Heart left ventricle (tissue), 16 donors: ENCODE results near the gene PXYLP1. TPM values are rescaled to one million over a fixed set of nuclear protein-coding genes. Genes with fewer than 3 reads are reported as not detected.

Experiments used
- ATAC-seq, 4 donors: fragments of 200-7000 bp; cut with Tn5 transposase; one replicate each; pipeline ENCODE4 v1.9.1; 2020 to 2022; ENCODE audit warnings: moderate library complexity in 4 of 4, mild to moderate bottlenecking in 3 of 4, moderate number of reproducible peaks in 1 of 4
- DNase-seq, 5 donors: peaks; one replicate each; pipeline ENCODE4 v3.0.0-alpha.2; 2020
- H3K27ac ChIP-seq, 12 donors: fragments of 200-600 bp; sonication (generic) in 4 of 12; one replicate each; pipeline versions ENCODE4 v1.5.0 to v1.8.0; 2016 to 2022; ENCODE audit warnings: mild to moderate bottlenecking in 2 of 12
- H3K27me3 ChIP-seq, 9 donors: fragments of 200-600 bp; sonication (generic) in 2 of 9; one replicate each; pipeline versions ENCODE4 v1.5.1 to v1.8.0; 2016 to 2022; ENCODE audit warnings: mild to moderate bottlenecking in 3 of 9
- H3K36me3 ChIP-seq, 9 donors: fragments of 200-600 bp; sonication (generic) in 2 of 9; one replicate each; pipeline versions ENCODE4 v1.5.0 to v1.8.0; 2018 to 2022; ENCODE audit warnings: mild to moderate bottlenecking in 2 of 9
- H3K4me1 ChIP-seq, 12 donors: fragments of 200-600 bp; sonication (generic) in 4 of 12; one replicate each; pipeline versions ENCODE4 v1.5.0 to v1.8.0; 2016 to 2022; ENCODE audit warnings: mild to moderate bottlenecking in 3 of 12
- H3K4me3 ChIP-seq, 12 donors: fragments of 200-600 bp; sonication (generic) in 4 of 12; one replicate each; pipeline versions ENCODE4 v1.5.0 to v1.8.0; 2017 to 2022; ENCODE audit warnings: mild to moderate bottlenecking in 9 of 12, moderate library complexity in 4 of 12
- H3K9me3 ChIP-seq, 12 donors: fragments of 200-600 bp; sonication (generic) in 4 of 12; one replicate each; pipeline versions ENCODE4 v1.5.0 to v1.8.0; 2016 to 2022; ENCODE audit warnings: mild to moderate bottlenecking in 1 of 12
- POLR2A ChIP-seq, 2 donors: fragments of 450-650 bp; IDR thresholded peaks; one replicate each; pipeline ENCODE4 v1.6.1; 2017; ENCODE audit warnings: antibody characterized with exemption in 2 of 2, mild to moderate bottlenecking in 2 of 2, moderate library complexity in 2 of 2
- WGBS, 4 donors: extraction: QIAGEN DNeasy Blood & Tissue Kit in 2 of 4; methylation state at CpG; one replicate each; pipeline versions ENCODE4 v1.1.5 to v1.1.7; 2013 to 2018; 5-methylcytosine and 5-hydroxymethylcytosine counted together
- intact Hi-C, 10 donors: fragments of 100-400 bp; cut with DNase I; formaldehyde crosslinking; loops; one replicate each; pipeline versions ENCODE4 v1.11.1 to v1.14.2; 2022
- polyA plus RNA-seq, 2 donors: library from polyadenylated mRNA; stranded (reverse); fragments of 200-250 nt; gene quantifications; one replicate each; pipeline ENCODE4 v1.2.3, GENCODE V29; 2013
- total RNA-seq, 9 donors: library from RNA; depleted of rRNA in 2 of 9; stranded (reverse); fragments of >200 nt in 2 of 9; fragmentation: NEBNext Ultra II Directional in 3 of 9; extraction: Animal tissue kit (Norgen Biotek cat#: 25700) in 3 of 9; gene quantifications; one replicate each; pipeline versions ENCODE4 v1.1.0 to v1.2.4, GENCODE V29; 2016 to 2023
- TF ChIP-seq, protein P1 (sequence below), 12 donors: fragments of 200-600 bp; sonication (generic) in 4 of 12; IDR thresholded peaks; one replicate each; pipeline versions ENCODE4 v1.5.0 to v1.8.0; 2018 to 2022; ENCODE audit warnings: antibody characterized with exemption in 12 of 12, mild to moderate bottlenecking in 5 of 12
- donor health status: ischemic (EF 13 %, LVEDD 7.1; RV severe dilation, severe dysfunction).
- donor health status: healthy with polysubstance abuse.
- donor health status: DM: no; HTN: yes; CAD: no.
- donor health status: DM: no; HTN: no; CAD: no.
- donor health status: ischemic (EF 25% LVEDD 6.9; RV normal size, moderate dysfunction).
- donor health status: ischemic (EF 25% LVEDD 5.7; RV mildly dilated, moderate dysfunction).
- donor health status: healthy.
- donor health status: DM: yes; HTN: yes; CAD: no.
- donor health status: ischemic (EF 35%, LVEDD 5.7; RV mildly dilated, moderate dysfunction).
- donor health status: nonischemic (EF 11% LVEDD 7.7; RV severe dilation, severe dysfunction).
- donor health status: DM: yes; HTN: yes; CAD: no.
- donor health status: PGD.
- donor health status: ischemic (EF 29% LVEDD 5.4; RV normal size, mild dysfunction).
- donor health status: nonischemic (EF 23%, LVEDD 6.1; RV moderate dilation, normal function).

The PXYLP1 gene
- total and polyA plus RNA-seq, 11 donors: 7.3 to 30.6 (median 21.2) TPM

DNA sequence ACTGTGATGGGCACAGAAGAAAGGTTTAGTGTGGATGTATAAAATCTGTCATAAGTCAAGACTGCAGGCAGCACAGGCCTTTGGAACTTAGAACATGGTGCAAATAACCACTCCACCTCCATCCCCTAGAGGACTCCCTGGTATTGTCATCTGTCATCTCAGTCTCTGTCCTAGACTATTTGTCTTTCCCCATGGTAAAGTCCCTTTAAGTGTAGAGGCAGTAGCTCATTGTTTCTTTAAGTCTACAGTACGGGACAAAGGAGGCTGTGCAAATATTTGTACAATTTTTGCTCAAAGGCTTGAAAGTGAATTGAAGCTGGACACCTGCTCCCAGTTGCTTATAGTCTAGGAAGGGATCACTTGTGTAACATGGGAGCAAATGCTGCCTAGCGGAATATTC lies 3.2 kb upstream of the PXYLP1 start:
- Histone ChIP-seq H3K9me3 (peaks cover 0 to 14% (median 0%) of the 10 kb centered on the region in 12 donors), H3K27me3 (no peaks in the 10 kb centered on the region), H3K4me3 (no peak overlapping the region), H3K36me3 (no peaks in the 10 kb centered on the region), H3K27ac (no peak overlapping the region), H3K4me1 (peaks cover 0 to 20% (median 9%) of the 10 kb centered on the region in 12 donors)
- TF ChIP-seq POLR2A (IDR thresholded peaks at IDR 0.05): no peak
- TF ChIP-seq, protein P1, sequence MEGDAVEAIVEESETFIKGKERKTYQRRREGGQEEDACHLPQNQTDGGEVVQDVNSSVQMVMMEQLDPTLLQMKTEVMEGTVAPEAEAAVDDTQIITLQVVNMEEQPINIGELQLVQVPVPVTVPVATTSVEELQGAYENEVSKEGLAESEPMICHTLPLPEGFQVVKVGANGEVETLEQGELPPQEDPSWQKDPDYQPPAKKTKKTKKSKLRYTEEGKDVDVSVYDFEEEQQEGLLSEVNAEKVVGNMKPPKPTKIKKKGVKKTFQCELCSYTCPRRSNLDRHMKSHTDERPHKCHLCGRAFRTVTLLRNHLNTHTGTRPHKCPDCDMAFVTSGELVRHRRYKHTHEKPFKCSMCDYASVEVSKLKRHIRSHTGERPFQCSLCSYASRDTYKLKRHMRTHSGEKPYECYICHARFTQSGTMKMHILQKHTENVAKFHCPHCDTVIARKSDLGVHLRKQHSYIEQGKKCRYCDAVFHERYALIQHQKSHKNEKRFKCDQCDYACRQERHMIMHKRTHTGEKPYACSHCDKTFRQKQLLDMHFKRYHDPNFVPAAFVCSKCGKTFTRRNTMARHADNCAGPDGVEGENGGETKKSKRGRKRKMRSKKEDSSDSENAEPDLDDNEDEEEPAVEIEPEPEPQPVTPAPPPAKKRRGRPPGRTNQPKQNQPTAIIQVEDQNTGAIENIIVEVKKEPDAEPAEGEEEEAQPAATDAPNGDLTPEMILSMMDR (IDR thresholded peaks at IDR 0.05): no peak
- intact Hi-C loops: no loop called here
- 81 to 100% (median 94%) methylated on average over 2 of the region's 2 CpGs for WGBS, 4 donors
- no peak for DNase-seq
- ATAC-seq: no peak

- WGBS, 4 donors: 82 to 87% (median 85%) methylated on average over 3 of the region's 3 CpGs
- intact Hi-C loops: no loop called here
- Histone ChIP-seq H3K36me3 (no peaks in the 10 kb centered on the region), H3K4me1 (peaks cover 0 to 26% (median 12%) of the 10 kb centered on the region in 12 donors), H3K27me3 (no peaks in the 10 kb centered on the region), H3K4me3 (no peak overlapping the region), H3K9me3 (peaks cover 0 to 8% (median 0%) of the 10 kb centered on the region in 12 donors), H3K27ac (no peak overlapping the region)
- TF ChIP-seq, protein P1 (IDR thresholded peaks at IDR 0.05): no peak
- no peak for TF ChIP-seq POLR2A (IDR thresholded peaks at IDR 0.05)
- ATAC-seq (no peak), DNase-seq (no peak)
These were observed 2.5 kb upstream of the PXYLP1 start for GRCh38 chr3:141229132-141229531.

DNA sequence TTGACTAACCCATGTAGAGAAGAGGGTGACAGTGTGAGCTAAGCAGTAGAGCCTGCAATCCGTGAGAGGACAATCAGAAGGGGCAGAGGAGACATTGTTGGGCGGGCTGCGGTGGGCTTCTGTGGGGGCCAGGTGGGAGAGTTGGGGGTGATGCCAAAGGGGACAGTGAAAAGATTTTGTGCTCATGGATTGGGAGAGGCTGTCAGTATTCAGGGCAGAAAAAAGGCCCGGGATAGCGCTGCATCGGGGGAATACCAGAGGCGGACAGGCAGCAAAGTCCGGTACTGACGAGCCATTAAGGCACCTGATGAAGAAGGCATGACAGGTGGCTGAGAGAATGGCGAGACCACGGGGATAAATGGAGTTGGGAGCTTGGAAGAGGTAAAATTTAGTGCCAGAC lies 1.3 kb upstream of the PXYLP1 start:
- intact Hi-C loops: loop anchor here in 7 of 10 donors (2.0 to 10.0 kb wide), 4 partner anchors 42 to 225 kb away; no protein-coding TSS in a partner anchor
- no peak for TF ChIP-seq POLR2A (IDR thresholded peaks at IDR 0.05)
- TF ChIP-seq, protein P1 (IDR thresholded peaks at IDR 0.05): no peak
- H3K27ac ChIP-seq: peak overlapping the region in 1 of 12 donors; percentile 93
- peaks cover 0 to 4% (median 0%) of the 10 kb centered on the region in 9 donors for H3K36me3 ChIP-seq
- no peak for DNase-seq
- H3K27me3 ChIP-seq: no peaks in the 10 kb centered on the region
- 97 to 98% (median 97%) methylated on average over 11 of the region's 11 CpGs for WGBS, 4 donors
- peaks cover 0 to 8% (median 0%) of the 10 kb centered on the region in 12 donors for H3K9me3 ChIP-seq
- peaks cover 0 to 33% (median 14%) of the 10 kb centered on the region in 12 donors for H3K4me1 ChIP-seq
- H3K4me3 ChIP-seq: peak overlapping the region in 1 of 12 donors; percentile 87
- ATAC-seq: no peak

DNA sequence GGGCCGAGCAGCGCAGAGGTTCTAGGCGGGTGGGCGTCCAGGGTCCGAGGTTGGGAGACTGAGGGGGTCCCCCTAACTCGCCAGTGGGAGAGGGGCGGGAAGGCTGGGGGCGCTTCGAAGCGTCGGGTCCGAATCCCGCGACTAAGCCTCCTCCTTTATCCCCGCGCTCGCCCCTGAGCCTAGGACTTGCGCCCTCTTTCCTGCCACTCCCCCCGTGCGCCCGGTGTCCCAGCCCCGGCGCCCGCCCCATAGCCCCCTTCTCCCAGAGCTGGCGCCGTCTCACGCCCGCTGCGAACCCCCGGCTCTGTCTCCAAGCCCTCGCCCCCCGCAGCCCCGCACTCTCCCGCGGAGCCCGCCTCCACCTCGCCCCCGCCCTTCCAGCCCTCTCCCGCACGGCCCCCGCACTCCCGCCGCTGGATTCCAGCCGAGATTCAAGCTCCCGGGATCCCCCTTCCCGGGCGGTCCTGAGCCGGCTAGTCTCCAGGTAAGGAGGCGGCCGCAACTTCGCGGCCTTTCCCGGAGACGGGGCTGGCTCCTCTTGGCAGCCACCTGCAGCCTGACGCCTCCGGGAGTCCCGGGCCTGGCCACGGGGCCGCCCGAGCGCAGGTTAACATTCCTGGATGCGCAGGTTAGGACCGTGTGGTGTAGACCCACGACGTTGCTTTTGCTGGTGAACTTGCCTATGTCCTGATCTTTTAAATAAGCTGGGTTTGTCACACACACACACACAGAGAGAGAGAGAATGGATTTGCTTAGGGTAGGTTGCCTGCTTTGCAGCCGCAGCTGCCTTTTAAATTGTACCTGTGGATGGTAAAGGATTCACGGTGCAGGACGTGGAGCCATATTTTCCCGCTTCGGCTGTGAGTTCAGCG lies 563 bp downstream of the PXYLP1 start:
- DNase-seq (peak in 4 of 5 donors; percentile 41 to 72 (median 44)), ATAC-seq (peak in 3 of 4 donors; percentile 11 to 24 (median 18))
- Histone ChIP-seq H3K4me1 (peaks cover 0 to 49% (median 18%) of the 10 kb centered on the region in 12 donors), H3K27ac (peak overlapping the region in 11 of 12 donors; percentile 69 to 96 (median 89)), H3K36me3 (peaks cover 0 to 5% (median 0%) of the 10 kb centered on the region in 9 donors), H3K27me3 (no peaks in the 10 kb centered on the region), H3K4me3 (peak overlapping the region; percentile 71 to 95 (median 87)), H3K9me3 (no peaks in the 10 kb centered on the region)
- 1 to 7% (median 4%) methylated on average over 15 to 71 of the region's 71 CpGs for WGBS, 4 donors
- TF ChIP-seq, protein P1 (IDR thresholded peaks at IDR 0.05): no peak
- TF ChIP-seq POLR2A (IDR thresholded peaks at IDR 0.05): no peak
- intact Hi-C loops: loop anchor here in 9 of 10 donors (1.0 to 10.0 kb wide), 7 partner anchors 40 to 223 kb away; no protein-coding TSS in a partner anchor
